Measurements from ENCODE around the gene LARP7.
"Not testable (repeated sequence)": the region's sequence is repeated elsewhere in the genome, so short reads cannot be mapped to it uniquely, and the experiment has no call there.

- TF ChIP-seq CTCF, POLR2AphosphoS5, POLR2A, EP300 (IDR thresholded peaks at IDR 0.05): not testable (repeated sequence)
Measured at GRCh38 chr4:112656115-112656514, 19.2 kb downstream of the LARP7 start.

Measured in stomach (tissue), 4 donors.